GM21576 (cell line): Measurements from ENCODE around the gene POU5F1.
"Not testable (repeated sequence)": the region's sequence is repeated elsewhere in the genome, so short reads cannot be mapped to it uniquely, and the experiment has no call there.

ENCODE experiments used
- ATAC-seq: cut with Tn5 transposase; IDR thresholded peaks from one replicate; pipeline ENCODE4 v1.9.1; 2021; ENCODE audit warnings: mild to moderate bottlenecking, moderate library complexity; ENCODE audit not compliant: unreplicated experiment

The POU5F1 gene

DNA sequence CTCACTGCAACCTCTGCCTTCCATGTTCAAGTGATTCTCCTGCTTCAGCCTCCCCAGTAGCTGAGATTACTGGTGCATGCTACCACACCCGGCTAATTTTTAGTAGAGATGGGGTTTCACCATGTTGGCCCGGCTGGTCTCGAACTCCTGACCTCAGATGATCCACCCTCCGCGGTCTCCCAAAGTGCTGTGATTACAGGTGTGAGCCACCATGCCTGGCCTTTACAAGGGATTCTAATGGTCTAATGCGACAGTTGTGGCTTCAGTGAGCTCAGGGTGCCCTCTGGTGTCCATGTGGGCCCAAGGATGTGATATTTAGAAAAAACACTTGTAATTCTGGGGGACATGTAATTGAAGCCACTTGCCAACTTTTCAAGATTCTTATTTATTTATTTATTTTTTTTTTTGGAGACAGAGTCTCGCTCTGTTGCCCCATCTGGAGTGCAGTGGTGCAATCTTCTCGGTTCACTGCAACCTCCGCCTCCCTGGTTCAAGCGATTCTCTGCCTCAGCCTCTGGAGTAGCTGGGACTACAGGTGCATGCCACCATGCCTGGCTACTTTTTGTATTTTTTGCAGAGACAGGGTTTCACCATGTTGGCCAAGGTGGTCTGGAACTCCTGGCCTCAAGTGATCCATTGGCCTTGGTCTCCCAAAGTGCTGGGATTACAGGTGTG is 22.1 kb upstream of the POU5F1 start:
- ATAC-seq, result not testable (repeated sequence)

DNA sequence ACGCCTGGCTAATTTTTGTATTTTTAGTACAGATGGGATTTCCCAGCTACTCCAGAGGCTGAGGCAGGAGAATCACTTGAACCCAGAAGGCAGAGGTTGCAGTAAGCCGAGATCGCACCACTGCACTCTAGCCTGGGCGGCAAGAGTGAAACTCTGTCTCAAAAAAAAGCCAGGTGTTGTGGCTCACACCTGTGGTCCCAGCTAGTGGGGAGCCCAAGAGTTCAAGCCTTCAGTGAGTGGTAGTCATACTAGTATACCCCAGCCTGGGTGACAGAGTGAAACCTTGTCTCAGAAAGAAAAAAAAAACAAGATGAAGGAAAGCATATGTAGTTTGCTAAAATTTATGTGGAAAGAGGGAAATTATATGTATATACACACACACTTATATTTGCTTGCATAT is 20.0 kb upstream of the POU5F1 start:
- ATAC-seq, result no peak

DNA sequence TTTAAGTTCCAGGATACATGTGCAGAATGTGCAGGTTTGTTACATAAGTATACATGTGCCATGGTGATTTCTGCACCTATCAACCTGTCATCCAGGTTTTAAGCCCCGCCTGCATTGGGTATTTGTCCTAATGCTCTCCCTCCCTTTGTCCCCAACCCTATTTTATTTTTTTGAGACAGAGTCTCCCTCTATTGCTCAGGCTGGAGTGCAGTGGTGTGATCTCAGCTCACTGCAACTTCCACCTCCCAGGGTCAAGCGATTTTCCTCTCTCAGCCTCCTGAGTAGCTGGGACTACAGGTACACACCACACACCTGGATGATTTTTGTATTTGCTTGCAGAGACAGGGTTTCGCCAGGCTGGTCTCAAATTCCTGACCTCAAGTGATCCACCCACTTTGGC is 18.7 kb upstream of the POU5F1 start:
- ATAC-seq, result not testable (repeated sequence)

DNA sequence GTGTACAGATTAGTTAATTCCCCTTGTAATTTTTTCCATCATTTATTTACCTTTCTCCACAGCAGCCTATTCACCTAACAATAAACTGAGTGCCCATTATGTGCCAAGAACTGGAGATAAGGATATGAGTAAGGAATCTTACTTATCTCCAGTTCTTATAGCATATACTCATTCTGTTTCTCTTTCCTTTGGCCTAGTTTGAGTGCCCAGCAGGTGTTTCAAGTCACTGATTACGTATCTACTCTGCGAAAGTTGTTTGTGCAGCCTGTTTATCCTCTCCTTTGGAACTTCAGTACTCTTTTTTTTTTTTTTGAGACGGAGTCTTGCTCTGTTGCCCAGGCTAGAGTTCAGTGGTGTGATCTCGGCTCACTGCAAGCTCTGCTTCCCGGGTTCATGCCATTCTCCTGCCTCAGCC is 17.3 kb upstream of the POU5F1 start:
- ATAC-seq, result no peak

DNA sequence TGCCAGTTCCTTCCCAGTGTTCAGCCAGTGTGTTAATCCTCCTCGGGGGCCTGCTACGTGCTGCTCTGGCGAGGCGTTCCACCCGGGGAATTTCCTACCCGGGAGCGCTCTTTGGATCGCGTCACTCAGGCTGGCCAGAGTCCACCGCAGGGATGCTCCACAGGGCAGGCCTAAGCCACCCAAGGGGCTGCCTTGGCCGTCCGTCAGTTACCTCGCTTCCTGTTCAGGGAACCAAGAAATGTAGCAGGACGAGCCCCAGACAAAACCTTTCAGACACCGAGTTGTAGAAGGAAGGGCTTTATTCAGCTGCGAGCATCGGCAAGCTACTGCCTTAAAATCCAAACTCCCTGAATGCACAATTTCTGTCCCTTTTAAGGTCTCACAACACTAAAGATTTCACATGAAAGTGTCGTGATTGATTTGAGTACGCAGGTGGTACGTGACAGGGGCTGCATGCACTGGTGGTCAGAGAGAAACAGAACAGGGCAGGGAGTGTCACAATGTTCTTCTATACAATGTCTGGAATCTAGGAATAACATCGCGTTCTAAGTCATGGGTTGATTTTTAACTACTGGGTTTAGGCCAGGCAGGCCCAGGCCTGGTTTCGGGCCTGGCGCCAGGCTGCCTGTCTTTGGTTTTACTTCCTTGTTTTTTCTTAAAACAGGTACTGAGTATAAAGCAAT is 15.7 kb upstream of the POU5F1 start:
- ATAC-seq, result no peak

DNA sequence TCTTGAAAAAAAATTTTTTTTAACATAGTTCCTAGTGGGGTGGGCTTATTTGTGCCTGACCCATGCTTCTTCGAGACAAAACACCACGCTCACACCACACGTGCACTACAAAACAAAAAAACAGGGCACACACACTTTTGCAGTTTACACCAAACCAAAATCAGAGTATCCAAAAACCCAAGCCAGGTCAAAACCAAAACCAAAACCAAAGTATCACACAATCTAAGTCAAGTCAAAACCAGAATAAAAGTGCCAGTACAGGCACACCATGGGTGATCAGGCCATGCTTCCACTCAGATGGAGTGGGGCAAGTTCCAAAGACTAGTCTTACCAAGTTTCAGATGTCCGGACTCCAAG is 15.2 kb upstream of the POU5F1 start:
- ATAC-seq, result not testable (repeated sequence)

DNA sequence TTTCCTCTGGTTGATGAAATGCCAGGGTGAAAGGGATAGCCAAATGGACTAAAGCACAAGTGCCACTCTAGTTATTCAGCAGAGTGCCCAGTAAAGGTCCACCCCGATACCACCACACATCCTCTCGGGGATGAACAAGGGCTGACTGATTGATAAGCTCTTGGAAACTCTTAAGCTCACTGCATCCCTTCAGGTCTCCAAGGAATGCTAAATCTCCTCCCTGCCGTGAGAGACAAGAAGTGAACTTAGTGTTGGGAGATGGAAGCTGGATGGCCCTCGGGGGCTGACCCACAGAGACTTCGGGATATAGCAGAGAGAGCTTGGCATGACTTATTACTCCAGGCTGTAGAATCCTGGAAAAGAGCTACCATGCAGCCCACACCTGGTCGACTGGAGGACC is 13.4 kb upstream of the POU5F1 start:
- ATAC-seq, result not testable (repeated sequence)

DNA sequence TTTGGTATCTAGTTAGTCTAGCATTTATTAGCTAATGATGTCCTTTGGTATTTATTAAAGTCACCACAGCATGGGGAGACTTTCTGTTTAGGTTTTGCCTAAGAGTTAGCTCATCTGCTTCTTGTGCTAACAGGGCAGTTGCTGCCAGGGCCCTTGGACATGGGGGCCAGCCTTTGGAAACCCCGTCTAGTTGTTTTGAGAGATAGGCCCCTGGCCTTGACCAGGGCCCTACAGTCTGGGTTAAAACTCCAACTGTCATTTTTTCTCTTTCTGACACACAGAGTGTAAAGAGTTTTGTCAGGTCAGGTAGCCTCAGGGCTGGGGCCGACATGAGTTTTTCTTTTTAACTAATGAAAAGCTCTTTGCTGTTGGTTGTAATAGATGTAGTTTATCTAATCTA is 12.8 kb upstream of the POU5F1 start:
- ATAC-seq, result not testable (repeated sequence)

DNA sequence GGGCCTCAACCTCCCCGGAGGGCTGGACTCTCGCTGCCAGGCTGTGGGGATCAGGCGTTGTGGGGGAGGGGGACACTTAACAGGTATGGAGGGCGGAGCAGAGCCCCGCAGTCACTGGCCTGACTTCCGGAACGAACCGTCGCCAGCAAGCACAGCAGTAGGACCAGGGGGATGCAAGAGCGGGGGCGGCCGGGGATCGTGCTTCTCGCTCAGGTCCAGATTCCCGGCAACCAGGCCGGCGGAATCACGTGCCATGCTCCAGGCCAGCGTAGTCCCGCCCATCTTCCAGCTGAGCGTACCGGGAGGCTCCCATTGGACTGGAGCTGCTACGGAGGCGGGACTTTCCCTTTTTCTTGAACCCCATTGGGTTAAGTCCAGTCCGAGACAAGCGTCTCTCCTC is 10.0 kb upstream of the POU5F1 start:
- ATAC-seq, result no peak

DNA sequence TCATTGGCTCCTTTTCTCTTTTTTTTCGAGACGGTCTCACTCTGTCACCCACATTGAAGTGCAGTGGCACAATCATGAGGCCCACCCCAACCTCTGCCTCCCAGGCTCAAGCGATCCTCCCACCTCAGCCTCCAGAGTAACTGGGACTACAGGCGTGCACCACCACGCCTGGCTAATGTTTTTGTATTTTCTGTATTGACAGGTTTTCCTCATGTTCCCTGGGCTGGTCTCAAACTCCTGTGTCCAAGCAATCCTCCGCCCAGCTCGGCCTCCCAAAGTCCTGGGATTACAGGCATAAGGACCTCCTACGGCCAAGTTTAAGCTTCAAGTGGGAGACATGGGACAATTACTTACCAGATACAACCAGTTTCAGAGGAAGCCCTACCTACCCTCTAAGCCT is 9.4 kb upstream of the POU5F1 start:
- ATAC-seq, result no peak

DNA sequence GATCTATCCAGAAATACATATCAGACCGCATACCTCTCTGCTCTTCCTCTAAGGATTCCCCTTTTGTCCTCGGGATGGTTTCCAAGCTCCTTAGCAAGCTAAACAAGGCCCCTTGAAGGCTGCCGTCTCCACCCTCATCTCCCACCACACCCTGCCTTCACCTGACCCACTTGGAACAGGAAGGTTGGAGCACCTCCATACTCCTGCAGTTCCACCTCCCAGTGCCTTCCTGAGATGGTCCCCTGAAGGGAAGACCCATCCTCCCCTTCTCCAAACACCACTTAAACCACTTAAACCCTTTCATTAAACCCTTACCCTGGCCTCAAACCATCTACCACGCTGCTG is 8.5 kb upstream of the POU5F1 start:
- no peak for ATAC-seq

DNA sequence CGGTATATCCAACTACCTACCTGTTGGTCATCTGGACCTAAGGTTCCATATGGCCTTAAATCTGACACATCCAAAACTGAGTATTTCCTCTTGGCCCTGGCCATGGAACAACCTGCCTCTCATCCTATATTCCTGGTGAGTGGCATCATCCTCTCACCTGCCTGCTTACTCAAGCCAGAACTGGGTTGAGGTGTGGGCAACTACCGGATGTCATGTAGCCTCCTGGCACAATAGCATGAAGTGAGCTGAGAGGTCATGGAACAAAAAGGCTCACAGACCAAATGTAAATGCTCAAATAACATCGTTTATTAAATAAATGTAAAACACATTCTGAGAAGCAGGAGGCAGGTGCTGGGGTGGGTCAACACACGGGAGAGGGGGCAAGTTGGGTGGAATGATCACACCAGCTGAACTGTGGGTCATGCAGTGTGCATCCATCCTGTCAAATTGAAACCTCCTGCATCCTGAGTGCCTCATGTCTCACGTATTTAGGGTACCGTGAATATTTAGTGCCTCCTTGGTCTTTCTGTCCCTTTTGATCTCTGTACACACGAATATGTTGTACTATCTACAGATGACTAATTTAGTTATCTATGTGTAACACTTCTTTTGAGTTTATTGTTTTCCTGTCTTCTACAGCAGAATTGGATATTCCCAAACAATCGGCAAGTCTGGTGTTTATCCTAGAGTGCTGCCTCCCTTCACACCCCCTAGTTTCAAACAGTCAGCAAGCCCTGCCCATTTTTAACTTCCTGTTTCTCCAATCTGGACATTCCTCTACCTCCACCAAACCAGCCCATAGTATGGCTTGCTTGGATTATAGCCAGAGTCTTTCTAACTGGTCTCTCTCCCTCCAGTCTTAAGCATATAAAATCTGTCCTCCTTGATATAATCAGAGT is 7.9 kb upstream of the POU5F1 start:
- ATAC-seq, result no peak

DNA sequence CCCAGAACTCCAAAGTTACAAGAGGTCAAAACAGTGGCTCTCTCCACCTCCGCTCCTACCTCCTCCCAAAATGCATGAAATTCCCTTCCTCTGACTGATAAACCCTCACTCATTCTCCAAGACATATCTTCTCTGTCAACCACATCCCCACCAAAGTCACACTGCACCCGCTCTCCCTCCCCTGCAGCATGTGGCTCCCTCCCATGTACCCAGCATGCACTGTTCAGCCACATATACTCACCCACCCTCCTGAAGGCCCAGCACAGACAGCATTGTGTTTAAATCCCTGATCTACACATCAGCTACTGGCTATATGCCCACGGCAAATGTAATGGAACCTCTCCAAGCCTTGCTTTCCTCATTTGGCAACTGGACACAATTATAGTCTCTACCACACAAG is 5.5 kb upstream of the POU5F1 start:
- no peak for ATAC-seq

DNA sequence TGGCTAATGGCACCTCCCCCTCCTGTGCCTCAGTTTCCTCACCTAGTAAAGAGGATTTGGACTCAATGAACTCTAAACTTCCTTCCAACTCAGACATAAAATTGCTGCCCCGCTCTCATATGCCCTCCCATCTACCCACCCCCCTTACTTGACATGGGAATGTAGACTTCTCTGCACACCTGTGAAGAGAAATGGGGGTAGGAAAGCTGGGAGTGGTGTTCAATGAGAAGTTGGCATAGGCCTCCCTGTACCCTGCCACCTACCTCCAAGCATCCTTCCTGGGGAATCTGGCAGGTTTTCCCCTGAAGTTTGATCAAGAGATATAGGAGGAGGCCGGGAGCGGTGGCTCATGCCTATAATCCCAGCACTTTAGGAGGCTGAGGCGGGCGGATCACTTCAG is 3.9 kb upstream of the POU5F1 start:
- no peak for ATAC-seq

DNA sequence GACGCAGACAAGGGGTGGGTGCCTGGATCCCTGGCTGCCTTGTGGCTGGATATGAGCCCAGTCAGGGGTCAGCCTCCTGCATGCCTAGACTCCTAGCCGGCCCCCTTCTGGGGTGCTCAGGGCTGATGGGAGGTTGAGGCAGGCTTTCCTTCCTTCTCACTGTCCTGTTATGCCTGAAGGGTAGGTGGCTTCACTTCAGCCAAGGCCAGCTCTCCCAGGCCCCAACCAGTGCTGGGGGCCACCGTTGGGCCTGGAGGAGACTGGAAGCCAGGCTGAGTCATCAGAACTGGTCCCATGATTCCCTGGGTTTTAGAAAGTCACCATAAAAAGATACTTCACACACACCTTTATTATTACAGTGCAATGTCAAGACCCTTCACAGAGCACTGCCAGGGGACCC is 2.9 kb upstream of the POU5F1 start:
- ATAC-seq, result no peak

DNA sequence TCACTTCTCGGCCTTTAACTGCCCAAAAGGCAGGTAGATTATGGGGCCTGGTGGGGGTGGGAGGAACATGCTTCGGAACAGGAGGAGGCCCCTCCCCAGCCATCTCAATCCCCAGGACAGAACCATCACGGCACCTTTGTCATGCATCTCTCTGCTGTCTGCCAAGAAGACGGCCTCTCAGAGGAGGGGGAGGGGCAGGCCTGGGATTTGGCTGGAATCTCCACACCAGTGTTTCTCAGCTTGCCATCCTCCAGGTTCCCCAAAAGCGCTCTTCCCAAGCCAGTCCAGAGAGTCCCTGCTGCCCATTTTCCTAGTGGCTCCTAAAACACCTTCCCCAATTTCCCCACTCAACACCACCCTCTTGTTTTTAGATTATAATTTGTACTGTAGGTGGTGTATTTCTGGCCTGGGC is 2.5 kb upstream of the POU5F1 start:
- no peak for ATAC-seq

DNA sequence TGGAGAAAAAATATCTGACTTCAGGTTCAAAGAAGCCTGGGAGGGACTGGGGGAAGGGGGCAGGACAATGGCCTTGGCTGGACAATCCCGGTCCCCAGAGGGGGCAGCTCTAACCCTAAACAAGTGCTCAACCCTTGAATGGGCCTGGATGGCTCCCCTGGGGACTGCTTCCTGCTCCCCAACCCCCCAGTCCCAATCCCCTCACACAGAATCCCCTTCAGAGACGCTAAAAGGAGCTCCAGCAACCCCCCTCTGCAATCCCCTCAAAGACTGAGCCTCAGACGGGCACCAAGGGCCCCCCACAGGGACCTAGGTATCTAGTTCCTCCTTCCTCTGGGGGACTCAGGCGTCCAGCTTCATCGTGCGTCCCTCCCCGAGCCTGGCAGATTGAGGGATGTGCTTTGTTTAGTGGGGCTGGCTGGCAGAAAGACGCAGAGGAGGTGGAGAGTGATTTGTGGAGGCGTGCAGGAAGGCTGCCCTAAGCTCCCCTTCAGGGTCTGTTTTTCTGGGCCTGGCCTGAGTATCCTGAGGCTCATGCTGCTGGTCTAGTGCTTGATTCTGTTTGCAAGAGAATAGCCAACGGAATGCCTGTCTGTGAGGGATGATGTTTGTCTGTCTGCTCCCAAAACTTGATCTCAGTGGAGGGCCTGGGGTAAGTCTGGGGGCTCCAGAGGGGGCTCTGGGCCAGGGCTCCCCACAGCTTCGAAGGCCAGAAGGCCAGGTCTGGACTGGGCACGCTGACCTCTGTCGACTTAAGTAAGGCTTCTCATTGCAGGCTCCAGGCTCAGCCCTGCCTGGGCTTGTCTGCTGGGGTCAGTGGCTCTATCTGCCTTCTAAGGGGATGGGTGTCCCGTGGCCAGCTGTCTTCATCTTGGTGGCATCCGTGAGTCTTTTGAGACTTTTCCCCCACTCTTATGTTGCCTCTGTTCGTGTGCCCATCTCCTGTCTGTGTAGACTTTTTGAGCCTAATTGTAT is 1.7 kb upstream of the POU5F1 start:
- ATAC-seq, result no peak

DNA sequence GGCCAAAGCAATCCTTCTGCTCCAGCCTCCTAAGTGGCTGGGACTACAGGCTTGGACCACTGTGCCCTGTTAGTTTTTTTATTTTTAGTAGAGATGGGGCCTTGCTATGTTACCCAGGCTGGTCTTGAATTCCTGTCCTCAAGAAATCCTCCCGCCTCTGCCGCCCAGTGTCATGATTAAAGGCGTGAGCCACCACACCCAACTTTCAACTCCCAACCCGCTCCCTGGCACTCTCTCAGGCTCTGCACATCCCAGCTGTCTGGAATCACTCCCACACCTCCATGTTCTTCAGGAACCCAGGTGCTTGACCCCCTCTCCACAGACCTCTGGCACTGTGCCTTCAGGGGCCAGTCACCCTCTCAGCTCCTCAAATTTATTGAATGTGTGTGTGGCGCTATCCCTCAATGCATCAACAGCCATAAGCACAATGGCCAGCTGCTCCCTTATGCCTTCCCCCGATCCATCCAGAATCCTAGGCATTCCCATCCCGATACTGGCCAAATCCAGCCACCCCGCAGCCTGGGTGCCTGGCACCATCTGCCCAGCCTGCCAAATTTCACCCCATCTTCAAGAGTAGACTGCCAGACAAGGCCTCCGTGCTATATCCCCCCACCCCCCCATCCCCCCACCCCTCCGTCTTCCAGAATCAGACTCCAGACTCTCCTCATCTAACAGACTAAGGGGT is 647 bp upstream of the POU5F1 start:
- ATAC-seq, result no peak

DNA sequence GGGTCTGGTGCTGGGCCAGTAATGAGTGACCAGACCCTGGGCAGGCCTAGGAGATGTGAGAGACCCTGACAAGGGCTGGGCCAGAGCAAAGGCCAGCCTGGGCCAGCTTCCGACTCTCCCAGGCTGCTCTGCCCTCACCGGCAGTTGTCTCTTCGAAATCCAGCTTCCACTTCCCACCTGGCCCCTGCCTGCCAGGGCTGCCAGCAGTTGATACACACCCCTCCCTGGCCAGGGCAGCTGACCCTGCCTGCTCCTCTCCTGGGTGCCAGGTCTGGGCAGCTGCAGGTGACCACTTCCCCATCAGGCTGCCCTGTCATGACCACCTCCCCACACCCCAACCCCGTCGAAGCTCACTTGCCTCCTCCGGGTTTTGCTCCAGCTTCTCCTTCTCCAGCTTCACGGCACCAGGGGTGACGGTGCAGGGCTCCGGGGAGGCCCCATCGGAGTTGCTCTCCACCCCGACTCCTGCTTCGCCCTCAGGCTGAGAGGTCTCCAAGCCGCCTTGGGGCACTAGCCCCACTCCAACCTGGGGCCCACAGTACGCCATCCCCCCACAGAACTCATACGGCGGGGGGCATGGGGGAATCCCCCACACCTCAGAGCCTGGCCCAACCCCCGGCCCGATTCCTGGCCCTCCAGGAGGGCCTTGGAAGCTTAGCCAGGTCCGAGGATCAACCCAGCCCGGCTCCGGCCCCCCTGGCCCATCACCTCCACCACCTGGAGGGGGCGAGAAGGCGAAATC is 453 bp downstream of the POU5F1 start:
- not testable (repeated sequence) for ATAC-seq
